SIG-M5 (cell line): ENCODE results near the gene RPP40.

ENCODE experiments used
- DNase-seq: peaks from one replicate; lab custom pipeline; 2025; lab: John Stamatoyannopoulos, UW

The RPP40 gene

GRCh38 chr6:4969609-4970285 lies 34.1 kb downstream of the RPP40 start:
- DNase-seq: no peak

- no peak for DNase-seq
These were observed 36.4 kb downstream of the RPP40 start for GRCh38 chr6:4967301-4968030.

GRCh38 chr6:4965562-4966389 lies 38.1 kb downstream of the RPP40 start:
- no peak for DNase-seq

- DNase-seq: no peak
These were observed 38.9 kb downstream of the RPP40 start for GRCh38 chr6:4964675-4965561.

GRCh38 chr6:4962905-4963304 lies 40.9 kb downstream of the RPP40 start:
- DNase-seq: no peak

GRCh38 chr6:4961322-4962168 lies 42.3 kb downstream of the RPP40 start:
- no peak for DNase-seq

- DNase-seq: no peak
These were observed 45.2 kb downstream of the RPP40 start for GRCh38 chr6:4958624-4959023.

- no peak for DNase-seq
These were observed 46.2 kb downstream of the RPP40 start for GRCh38 chr6:4957521-4958231.

- DNase-seq: no peak
These were observed 47.2 kb downstream of the RPP40 start for GRCh38 chr6:4956625-4957024.

GRCh38 chr6:4953440-4953839 lies 50.4 kb downstream of the RPP40 start:
- no peak for DNase-seq

GRCh38 chr6:4950836-4951533 lies 52.9 kb downstream of the RPP40 start:
- DNase-seq: no peak

GRCh38 chr6:4950076-4950475 lies 53.8 kb downstream of the RPP40 start:
- DNase-seq: no peak

GRCh38 chr6:4948781-4949450 lies 54.9 kb downstream of the RPP40 start:
- no peak for DNase-seq

- DNase-seq: no peak
These were observed 56.1 kb downstream of the RPP40 start for GRCh38 chr6:4947716-4948115.

GRCh38 chr6:4946521-4946920 lies 57.3 kb downstream of the RPP40 start:
- DNase-seq: no peak
